NCI-H1048 (cell line): Measurements from ENCODE around the gene ASS1.

Experiments used
- DNase-seq: peaks from one replicate; lab custom pipeline; 2025; lab: John Stamatoyannopoulos, UW

ASS1 gene

DNA sequence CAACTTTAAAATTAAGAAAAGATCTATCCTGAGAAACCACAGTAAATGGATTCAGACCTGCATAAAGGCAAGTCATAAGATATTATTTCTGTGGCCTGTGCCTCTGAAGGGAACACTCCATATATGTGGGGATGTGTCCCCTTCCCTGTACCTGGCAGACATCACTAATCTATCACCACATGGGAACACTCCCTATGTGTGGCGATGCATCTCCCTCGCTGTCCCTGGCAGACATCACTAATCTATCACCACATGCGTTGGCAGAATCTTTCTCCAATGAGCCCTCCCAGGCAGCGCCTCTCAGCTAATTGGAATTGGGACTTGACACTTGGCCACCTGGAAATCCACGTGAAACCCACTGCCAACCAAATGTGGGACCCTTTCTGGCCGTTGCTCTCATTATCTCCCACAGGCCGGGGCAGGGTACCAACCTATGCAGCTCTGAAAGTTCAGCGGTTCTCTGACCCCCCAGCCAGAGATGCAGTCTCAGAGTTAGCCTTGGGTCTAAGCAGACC, 25.2 kb upstream of the ASS1 start:
- DNase-seq: no peak

GRCh38 chr9:130421154-130421801, 23.5 kb upstream of the ASS1 start:
- no peak for DNase-seq

- DNase-seq: no peak
Measured at GRCh38 chr9:130421802-130422276, 22.9 kb upstream of the ASS1 start.

GRCh38 chr9:130422546-130422945, 22.2 kb upstream of the ASS1 start:
- no peak for DNase-seq

DNA sequence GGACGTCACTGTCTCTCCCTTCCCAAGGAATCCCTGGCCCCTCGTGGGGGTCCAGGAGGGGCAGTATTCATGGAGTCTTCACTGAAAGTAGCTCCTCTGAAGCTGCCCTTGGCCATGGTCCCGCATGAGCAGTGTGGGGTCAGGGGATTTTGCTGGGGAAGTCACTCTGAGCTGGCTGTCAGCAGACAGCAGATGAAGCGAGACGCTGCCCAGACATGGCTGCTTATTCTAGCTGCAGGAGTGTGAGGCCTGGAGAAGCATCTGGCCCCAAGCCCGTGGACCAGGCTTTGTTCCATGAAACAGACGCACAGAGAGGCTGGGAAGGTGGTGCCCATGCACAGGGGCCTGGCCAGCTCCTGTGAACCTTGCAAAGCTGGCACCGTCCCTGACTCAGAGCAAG, 21.5 kb upstream of the ASS1 start:
- no peak for DNase-seq

- no peak for DNase-seq
Measured at GRCh38 chr9:130424595-130425454, 19.9 kb upstream of the ASS1 start.

- no peak for DNase-seq
Measured at GRCh38 chr9:130425741-130426466, 18.9 kb upstream of the ASS1 start.

DNA sequence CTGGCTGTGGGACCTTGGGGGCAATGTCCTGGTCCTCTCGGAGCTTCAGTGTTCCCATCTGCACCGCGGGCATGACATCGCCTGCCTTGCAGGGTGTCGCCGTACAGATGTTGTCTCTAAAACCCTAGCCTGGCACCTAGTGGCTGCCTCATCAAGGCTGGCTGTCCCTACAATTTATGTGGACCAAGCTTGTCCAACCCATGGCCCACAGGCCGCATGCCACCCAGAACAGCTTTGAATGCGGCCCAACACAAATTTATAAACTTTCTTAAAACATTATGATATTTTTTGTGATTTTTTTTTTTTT, 18.3 kb upstream of the ASS1 start:
- no peak for DNase-seq

DNA sequence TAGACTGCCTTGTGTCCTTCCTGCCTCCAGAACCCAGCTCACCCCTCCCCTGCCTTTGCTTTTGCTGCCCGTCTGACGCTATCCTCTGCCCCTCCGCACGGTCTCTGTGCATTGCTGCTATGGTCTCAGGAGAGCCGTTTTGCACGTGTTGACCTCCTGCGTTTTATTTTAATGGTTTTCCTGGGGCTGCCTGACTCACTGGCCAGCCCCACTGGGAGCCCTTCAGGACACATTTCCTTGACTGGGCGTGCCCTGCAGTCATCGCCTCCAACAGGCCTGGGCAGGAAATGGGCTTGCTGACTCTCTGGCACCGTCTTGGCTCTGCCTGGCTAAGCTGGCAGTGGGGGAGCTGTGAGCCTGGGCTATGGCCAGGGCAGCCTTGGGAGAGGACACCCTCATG, 17.9 kb upstream of the ASS1 start:
- DNase-seq: no peak

GRCh38 chr9:130427326-130427725, 17.4 kb upstream of the ASS1 start:
- DNase-seq: no peak

- DNase-seq: no peak
Measured at GRCh38 chr9:130428086-130428665, 16.6 kb upstream of the ASS1 start.

GRCh38 chr9:130429381-130429780, 15.4 kb upstream of the ASS1 start:
- DNase-seq: no peak

DNA sequence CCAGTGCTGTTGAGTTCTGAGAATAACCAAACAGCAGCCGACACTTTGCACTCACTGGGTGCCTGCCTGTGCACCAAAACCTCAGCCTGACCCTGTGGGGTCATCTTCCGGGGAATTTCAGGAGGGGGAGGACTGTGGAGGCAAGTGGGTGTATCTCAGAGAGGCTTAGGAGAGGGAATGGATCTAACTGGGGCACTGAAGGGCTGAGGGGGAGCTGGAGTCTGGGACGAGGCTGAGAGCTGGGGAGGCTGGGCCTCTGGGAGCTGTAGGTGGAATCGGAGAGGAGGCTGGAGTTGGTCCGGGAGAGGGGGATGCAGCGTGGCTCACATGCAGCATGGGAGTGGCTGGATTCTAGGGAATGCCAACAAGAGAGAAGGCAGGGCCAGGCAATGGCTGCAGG, 14.9 kb upstream of the ASS1 start:
- DNase-seq: no peak

- no peak for DNase-seq
Measured at GRCh38 chr9:130430232-130430631, 14.5 kb upstream of the ASS1 start.

GRCh38 chr9:130430734-130431535, 13.8 kb upstream of the ASS1 start:
- no peak for DNase-seq

DNA sequence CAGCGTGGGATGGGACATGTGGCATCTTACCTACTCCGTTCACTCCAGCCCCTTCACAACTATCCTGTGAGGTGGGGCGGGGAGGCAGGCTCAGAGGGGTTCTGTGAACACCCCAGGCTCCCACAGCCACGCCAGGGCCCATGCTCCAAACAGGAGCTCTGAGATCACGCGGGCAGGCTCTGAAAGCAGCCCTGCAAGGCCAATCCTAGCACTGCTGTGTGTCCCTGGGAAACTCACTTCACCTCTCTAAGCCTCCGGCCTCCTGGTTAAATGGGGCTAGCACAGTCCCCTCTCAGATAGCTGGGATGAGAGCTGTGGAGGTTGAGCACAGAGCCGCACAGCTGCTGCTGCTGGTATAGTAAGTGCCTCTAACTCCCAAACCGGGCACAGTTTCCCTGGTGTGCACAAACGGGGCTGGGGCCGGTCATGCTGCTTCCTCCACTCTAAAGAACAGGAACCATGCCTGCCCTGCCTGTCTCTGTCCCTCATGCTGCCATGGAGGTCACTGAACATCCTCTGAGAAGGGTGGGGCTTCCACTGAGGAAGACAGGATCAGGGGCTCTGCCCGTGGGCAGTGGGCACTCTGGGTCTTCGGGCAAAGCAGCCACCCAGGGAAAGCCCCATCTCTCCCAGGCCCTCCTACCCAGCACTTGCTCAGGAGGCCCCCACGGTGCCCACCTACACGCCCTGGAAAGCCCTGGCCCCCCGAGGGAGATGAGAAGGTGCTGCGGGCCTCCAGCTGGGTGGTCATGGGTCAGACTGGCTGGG, 13.0 kb upstream of the ASS1 start:
- DNase-seq: no peak

DNA sequence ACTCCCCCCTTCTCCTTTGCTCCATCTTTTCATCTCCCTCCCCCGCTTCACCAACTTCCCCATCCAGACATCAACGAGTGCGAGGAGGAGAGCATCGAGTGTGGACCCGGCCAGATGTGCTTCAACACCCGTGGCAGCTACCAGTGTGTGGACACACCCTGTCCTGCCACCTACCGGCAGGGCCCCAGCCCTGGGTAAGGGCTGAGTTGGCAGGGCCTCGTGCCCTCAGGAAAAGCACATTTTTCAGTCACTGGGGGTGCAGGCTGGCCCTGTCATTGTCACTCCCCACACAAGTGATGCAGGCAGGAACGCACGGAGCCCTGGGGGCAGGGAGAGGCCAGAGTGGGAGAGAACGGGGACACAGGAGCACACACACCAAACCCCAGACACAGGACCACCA, 12.4 kb upstream of the ASS1 start:
- DNase-seq: no peak

DNA sequence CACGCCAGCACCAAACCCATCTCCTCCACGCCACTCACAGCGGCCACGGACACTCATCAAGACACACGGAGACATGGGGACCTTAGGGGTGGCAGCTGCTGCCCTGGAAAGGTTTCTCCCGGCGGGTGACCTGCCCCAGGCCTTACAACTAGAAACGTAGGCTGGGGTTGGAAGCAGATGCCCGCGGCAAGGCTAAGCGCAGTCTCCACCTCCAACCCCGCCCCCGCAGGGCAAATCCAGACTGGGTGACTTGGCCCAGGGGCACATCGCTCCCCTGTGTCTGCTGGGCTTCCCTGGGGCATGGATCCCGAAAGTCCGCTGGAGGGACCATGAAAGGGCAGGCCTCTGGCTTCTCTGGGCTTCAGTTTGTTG, 12.0 kb upstream of the ASS1 start:
- DNase-seq: no peak

DNA sequence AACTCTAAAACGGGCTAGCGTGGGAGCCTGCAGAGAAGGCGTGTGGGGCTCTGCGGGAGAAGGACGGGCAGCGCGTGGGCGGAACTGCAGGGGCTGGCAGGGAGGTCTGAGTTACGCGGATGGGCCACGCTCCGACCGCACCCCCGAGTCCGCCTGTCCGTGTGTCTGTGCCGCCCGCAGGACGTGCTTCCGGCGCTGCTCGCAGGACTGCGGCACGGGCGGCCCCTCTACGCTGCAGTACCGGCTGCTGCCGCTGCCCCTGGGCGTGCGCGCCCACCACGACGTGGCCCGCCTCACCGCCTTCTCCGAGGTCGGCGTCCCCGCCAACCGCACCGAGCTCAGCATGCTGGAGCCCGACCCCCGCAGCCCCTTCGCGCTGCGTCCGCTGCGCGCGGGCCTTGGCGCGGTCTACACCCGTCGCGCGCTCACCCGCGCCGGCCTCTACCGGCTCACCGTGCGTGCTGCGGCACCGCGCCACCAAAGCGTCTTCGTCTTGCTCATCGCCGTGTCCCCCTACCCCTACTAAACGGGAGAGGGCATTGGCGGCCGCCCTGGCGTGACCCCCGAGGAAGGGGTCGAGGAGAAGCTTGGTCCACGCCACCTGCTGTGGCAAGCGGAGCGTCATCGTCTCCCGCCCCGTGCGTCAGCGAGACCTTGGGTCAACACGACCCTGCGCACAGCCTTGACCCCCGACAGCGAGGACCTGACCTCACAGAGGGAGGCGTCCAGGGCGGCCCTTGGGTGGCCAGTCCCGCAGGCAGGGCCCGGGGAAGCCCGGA, 11.4 kb upstream of the ASS1 start:
- no peak for DNase-seq

GRCh38 chr9:130433947-130434262, 10.9 kb upstream of the ASS1 start:
- DNase-seq: no peak
